ENCODE results near the gene ZMAT3.
A peak's percentile ranks its signal among the peaks of the same experiment; 100 is the strongest.
"Not testable (repeated sequence)": the region's sequence is repeated elsewhere in the genome, so short reads cannot be mapped to it uniquely, and the experiment has no call there.

ZMAT3 gene, protein sequence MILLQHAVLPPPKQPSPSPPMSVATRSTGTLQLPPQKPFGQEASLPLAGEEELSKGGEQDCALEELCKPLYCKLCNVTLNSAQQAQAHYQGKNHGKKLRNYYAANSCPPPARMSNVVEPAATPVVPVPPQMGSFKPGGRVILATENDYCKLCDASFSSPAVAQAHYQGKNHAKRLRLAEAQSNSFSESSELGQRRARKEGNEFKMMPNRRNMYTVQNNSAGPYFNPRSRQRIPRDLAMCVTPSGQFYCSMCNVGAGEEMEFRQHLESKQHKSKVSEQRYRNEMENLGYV

DNA sequence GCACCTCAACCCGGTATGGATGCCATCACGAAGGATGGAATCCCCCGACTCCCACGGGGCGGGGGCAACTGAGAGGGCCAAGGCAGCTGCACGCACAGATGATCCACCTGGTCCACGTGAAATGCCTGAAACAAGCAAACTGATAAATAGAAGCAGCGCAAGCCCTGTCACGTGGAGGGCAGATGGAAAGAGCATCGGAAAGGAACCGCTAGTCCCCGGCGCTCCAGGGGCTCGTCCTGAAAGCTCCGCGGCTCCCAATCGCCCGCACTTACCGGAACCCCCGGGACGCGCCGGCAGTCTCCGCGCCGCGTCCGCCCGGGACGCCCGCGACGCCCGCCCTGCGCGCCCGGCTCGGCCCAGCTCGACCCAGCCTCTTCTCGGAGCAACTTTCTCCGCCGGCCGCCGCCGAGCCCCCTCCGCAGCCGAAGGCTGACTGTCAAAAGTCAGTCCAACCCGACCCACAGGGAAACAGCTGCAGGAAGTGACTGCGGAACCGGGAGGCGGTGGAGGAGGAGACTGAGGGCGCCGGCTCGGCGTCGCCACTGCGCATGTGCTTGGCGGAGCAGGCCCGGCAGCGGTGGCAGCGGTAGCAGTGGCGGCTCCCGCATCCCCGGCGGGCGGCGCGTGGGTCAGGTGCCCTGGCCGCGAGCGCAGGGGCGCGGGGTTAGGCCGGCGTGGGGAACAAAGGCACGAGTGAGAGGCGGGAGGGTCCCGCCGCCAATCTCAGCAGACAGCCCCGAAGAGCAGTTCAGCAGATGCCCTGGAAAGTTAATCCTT is at the start of gene ZMAT3:
Gene ZMAT3 (minus strand): TSS at position 487 of the 777 bp plus-strand sequence. CDS start 4,057 bp downstream, outside the sequence.
- Mint-ChIP-seq H3K4me3 (peak within 1 kb of the TSS; percentile 99), H3K27me3 (no peaks in the 10 kb centered on the region), H3K4me1 (peaks cover 34 to 79% of the 10 kb centered on the region in 2 donors), H3K36me3 (peaks cover 19 to 24% of the 10 kb centered on the region in 2 donors), H3K9me3 (no peaks in the 10 kb centered on the region), H3K27ac (peak within 1 kb of the TSS; percentile 97)
- DNase-seq (peak; percentile 84), ATAC-seq (replicated peaks) (peak; percentile 68 to 75)

DNA sequence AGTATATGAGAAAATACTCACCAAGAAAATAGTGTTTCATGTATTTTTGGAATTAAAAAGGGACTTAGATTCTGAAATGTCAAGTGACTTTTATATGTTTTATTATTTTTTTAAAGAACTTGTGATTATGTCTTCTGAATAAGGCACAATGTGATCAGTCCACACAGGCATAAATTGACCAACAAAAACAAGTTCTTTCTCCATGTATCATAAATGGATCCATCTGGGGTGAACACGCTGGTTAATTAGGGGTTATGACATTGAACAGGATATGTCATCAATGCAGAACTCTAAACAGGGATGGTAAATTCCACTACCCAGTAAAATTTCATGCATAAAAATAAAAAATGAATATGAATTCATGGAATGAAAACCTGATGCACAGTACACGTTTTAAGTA is 45.2 kb upstream of the ZMAT3 start:
- Mint-ChIP-seq H3K9me3 (peaks cover 1 to 3% of the 10 kb centered on the region in 2 donors), H3K27me3 (peaks cover 7 to 8% of the 10 kb centered on the region in 2 donors), H3K36me3 (peaks cover 0 to 3% of the 10 kb centered on the region in 2 donors), H3K27ac (no peak overlapping the region), H3K4me1 (no peaks in the 10 kb centered on the region), H3K4me3 (no peak overlapping the region)
- no peak for ATAC-seq (replicated peaks)
- no peak for DNase-seq

DNA sequence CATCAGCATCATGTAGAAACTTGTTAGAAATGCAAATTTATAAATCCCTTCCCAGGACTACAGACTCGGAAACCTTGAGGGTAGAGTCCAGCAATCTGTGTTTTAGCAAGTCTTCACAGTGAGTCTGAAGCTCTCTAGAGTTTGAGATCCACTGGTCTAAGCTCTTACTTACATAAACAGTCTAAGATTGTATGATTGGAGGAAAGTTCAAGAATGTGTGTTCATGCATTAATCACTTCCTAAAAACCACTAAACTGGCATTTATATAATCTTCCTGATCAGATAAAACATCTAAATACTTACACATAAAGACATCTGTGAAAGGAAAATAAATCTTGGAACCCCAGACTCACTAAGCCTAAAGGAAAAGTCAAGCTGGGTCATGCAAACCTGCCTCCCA is 43.8 kb upstream of the ZMAT3 start:
- H3K9me3 Mint-ChIP-seq; H3K4me1 Mint-ChIP-seq; H3K4me3 Mint-ChIP-seq; DNase-seq; ATAC-seq (replicated peaks); H3K36me3 Mint-ChIP-seq; H3K27ac Mint-ChIP-seq: not testable (repeated sequence)
- peaks cover 7 to 11% of the 10 kb centered on the region in 2 donors for H3K27me3 Mint-ChIP-seq

DNA sequence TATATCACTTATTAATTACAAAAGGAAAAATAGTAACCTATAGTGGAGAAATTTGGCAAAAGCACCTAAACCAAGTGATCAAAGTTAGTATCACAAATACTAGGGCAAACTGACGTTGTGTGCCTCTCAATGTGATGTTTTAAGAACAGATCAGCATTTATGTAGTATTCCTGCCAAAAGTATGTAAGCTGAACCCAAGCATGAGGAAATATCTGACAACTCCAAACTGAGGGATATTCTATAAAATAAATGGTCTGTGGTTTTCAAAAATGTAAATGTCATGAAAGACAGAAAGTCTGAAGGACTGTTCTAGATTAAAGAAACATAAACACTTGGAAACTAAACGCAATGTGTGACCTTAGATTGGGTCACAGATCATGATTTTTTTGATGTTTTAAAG is 42.3 kb upstream of the ZMAT3 start:
- Mint-ChIP-seq H3K4me3 (no peak overlapping the region), H3K27me3 (peaks cover 11% of the 10 kb centered on the region in 2 donors), H3K36me3 (peaks cover 2 to 5% of the 10 kb centered on the region in 2 donors), H3K9me3 (peaks cover 3 to 5% of the 10 kb centered on the region in 2 donors), H3K27ac (no peak overlapping the region), H3K4me1 (no peaks in the 10 kb centered on the region)
- ATAC-seq (replicated peaks) (no peak), DNase-seq (no peak)

DNA sequence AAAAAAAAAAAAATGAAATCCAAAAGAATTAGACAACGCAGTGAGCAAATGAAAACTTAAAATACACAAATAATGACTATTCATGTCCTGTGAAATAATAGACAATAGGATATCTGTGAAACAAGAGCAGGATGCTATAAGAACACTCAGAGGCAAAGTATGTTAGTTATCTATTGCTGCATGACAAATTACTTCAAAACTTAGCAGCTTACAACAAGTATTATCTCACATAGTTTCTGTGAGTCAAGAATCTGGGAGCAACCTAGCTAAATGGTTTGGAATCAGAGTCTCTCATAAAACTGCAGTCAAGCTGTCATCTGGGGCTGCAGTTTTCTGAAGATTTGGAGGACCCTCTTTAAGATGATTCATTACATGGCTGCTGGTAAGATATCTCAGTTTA is 36.5 kb upstream of the ZMAT3 start:
- Mint-ChIP-seq H3K9me3 (peaks cover 3 to 4% of the 10 kb centered on the region in 2 donors), H3K4me1 (no peaks in the 10 kb centered on the region), H3K27ac (no peak overlapping the region), H3K36me3 (peaks cover 2 to 8% of the 10 kb centered on the region in 2 donors), H3K27me3 (peaks cover 10 to 13% of the 10 kb centered on the region in 2 donors), H3K4me3 (no peak overlapping the region)
- ATAC-seq (replicated peaks) (no peak), DNase-seq (no peak)

DNA sequence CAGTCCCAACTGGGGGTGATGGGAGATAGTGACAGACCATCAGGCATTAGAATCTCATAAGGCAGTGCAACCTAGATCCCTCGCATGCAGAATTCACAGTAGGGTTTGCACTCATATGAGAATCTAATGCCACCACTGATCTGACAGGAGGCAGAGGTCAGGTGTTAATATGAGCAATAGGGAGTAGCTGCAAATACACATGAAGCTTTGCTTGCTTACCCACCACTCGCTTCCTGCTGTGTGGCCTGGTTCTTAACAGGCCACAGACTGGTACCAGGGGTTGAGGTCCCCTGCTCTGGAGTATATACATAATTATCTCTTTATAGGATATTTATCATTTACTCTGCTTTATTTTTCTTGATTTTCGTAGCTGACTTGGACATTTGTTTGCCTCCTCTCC is 36.0 kb upstream of the ZMAT3 start:
- peaks cover 5 to 9% of the 10 kb centered on the region in 2 donors for H3K27me3 Mint-ChIP-seq
- no peak overlapping the region for H3K4me3 Mint-ChIP-seq
- DNase-seq (no peak), ATAC-seq (replicated peaks) (no peak)
- peaks cover under 1 to 4% of the 10 kb centered on the region in 2 donors for H3K9me3 Mint-ChIP-seq
- H3K4me1 Mint-ChIP-seq = no peaks in the 10 kb centered on the region
- H3K36me3 Mint-ChIP-seq = peaks cover 2 to 8% of the 10 kb centered on the region in 2 donors
- no peak overlapping the region for H3K27ac Mint-ChIP-seq

DNA sequence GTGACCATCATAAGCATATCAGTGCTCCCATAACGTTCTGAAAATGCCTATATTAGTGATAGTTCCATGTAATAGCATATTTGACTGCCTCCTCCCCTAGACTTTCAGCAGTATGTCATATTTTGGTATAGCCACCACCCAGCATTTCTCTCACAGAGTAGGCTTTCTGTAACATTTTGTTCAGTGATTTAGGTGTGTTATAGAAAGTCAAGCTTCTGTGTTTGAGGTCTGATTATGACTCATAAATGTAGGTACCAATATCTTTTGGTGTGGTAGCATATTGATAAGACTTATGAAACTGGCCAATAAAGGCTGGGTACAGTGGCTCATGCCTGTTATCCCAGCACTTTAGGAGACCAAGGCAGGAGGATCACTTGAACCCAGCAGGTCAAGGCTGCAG is 34.3 kb upstream of the ZMAT3 start:
- ATAC-seq (replicated peaks) (no peak), DNase-seq (no peak)
- Mint-ChIP-seq H3K4me1 (no peaks in the 10 kb centered on the region), H3K4me3 (no peak overlapping the region), H3K9me3 (peaks cover 0 to 4% of the 10 kb centered on the region in 2 donors), H3K36me3 (peaks cover 2 to 8% of the 10 kb centered on the region in 2 donors), H3K27ac (no peak overlapping the region), H3K27me3 (peaks cover 0 to 7% of the 10 kb centered on the region in 2 donors)

DNA sequence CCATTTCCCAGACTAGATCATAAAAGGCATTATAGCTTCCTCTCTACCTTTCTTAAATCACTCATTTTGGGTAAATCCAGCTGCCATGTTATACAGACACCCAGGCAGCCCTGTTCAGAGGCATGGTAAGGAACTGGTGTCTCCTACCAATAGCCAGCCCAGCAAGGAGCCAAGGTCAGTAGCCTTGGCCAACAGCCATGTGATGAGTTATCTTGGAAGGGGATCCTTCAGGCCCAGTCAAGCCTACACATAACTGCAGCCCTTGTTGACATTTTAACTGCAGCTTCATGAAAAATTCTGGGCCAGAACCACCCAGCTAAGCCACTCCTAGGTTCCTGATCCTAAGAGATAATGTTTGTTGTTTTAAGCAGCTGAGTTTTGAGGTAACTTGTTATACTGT is 29.0 kb upstream of the ZMAT3 start:
- ATAC-seq (replicated peaks) = no peak
- DNase-seq = no peak
- H3K4me3 Mint-ChIP-seq = no peak overlapping the region
- no peaks in the 10 kb centered on the region for H3K36me3 Mint-ChIP-seq
- H3K27ac Mint-ChIP-seq = no peak overlapping the region
- H3K27me3 Mint-ChIP-seq = peaks cover 0 to 4% of the 10 kb centered on the region in 2 donors
- H3K9me3 Mint-ChIP-seq = no peaks in the 10 kb centered on the region
- no peaks in the 10 kb centered on the region for H3K4me1 Mint-ChIP-seq

DNA sequence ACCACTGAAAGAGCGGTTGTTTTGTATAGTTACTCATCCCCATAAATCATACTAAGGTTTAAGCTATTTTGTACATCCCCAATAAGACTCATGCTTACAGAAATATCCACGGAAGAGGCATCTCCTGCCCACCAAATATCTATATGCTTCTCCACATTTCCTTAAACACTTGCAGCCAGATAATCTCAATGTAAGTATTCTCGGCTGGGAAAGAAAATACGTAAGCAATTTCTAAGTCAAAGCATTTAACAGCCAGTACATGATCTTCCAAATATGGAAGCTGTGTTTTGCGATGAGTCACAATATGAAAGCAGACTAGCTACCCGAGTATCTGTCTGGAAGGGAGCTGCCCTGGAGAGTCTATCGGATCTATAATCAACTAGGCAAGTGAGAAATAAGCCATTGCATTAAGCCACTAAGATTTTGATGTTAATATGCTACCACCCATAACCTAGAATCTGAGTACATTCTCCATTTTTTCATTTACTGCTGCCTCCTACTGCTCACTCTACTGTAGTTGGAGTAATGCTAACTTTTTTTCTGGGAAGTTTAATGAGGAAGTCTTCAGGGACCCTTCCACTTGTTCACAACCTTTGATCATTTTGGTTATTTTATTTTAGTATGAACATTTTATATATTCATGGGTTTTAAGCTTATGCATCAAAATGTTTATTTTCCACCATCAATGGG is 26.9 kb upstream of the ZMAT3 start:
- H3K36me3 Mint-ChIP-seq = no peaks in the 10 kb centered on the region
- DNase-seq (no peak), ATAC-seq (replicated peaks) (no peak)
- H3K4me1 Mint-ChIP-seq = no peaks in the 10 kb centered on the region
- no peak overlapping the region for H3K4me3 Mint-ChIP-seq
- H3K9me3 Mint-ChIP-seq = no peaks in the 10 kb centered on the region
- H3K27ac Mint-ChIP-seq = no peak overlapping the region
- peaks cover 0 to 4% of the 10 kb centered on the region in 2 donors for H3K27me3 Mint-ChIP-seq

DNA sequence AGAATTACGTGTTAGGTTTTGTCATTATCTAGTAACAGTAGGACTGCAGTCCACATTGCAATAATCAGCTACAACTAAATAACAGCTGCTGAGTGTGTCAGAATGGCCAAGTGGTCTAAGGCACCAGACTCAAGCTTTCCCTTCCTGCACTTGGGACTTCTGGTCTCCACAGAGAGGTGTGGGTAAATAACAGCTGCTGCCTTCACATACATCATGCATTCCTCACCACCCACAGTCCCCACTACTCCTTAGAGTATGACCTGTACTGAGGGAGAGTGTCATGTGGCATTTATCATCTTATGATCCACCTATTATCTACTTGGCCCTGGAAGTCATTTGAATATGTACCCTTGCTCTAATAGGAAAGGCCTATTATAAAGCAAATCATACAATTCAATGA is 22.2 kb upstream of the ZMAT3 start:
- Mint-ChIP-seq H3K27me3 (peaks cover 0 to 4% of the 10 kb centered on the region in 2 donors), H3K4me1 (no peaks in the 10 kb centered on the region), H3K36me3 (no peaks in the 10 kb centered on the region), H3K9me3 (no peaks in the 10 kb centered on the region), H3K27ac (no peak overlapping the region), H3K4me3 (no peak overlapping the region)
- no peak for ATAC-seq (replicated peaks)
- no peak for DNase-seq

DNA sequence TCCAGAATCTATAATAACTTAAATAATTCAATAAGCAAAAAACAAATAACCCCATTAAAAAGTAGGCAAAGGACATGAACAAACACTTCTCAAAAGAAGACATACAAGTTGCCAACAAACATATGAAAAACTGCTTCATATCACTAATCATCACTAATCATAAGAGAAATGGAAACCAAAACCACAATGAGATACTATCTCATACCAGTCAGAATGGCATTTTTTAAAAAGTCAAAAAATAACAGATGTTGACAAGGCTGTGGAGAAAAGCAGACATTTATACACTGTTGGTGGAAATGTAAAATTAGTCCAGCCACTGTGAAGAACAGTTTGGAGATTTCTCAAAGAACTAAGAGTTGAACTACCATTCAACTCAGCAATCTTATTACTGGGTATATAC is 19.5 kb upstream of the ZMAT3 start:
- DNase-seq (no peak), ATAC-seq (replicated peaks) (peak; percentile 21 to 45)
- H3K9me3 Mint-ChIP-seq = no peaks in the 10 kb centered on the region
- no peak overlapping the region for H3K27ac Mint-ChIP-seq
- no peaks in the 10 kb centered on the region for H3K27me3 Mint-ChIP-seq
- H3K36me3 Mint-ChIP-seq = no peaks in the 10 kb centered on the region
- no peak overlapping the region for H3K4me3 Mint-ChIP-seq
- H3K4me1 Mint-ChIP-seq = no peaks in the 10 kb centered on the region

DNA sequence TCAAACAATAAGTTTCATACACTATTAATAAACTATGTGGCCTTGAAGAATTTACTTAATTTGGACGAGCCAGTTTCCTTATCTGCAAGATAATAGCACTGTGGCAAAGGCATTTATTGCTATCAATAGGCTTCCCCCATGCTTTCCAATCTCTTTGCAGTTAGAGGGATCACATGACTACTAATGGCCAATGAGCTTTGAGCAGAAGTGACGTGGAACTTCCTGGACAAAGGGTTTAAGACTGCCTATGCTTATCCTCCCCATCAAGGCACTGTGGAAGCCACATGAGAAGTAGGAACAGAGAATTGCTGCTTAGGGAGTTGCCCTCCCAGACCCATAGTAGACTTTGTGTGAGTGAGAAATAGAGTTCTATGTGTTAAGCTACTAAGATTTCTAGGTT is 16.7 kb upstream of the ZMAT3 start:
- no peaks in the 10 kb centered on the region for H3K9me3 Mint-ChIP-seq
- no peak overlapping the region for H3K4me3 Mint-ChIP-seq
- no peak for DNase-seq
- H3K27me3 Mint-ChIP-seq = no peaks in the 10 kb centered on the region
- H3K27ac Mint-ChIP-seq = no peak overlapping the region
- no peak for ATAC-seq (replicated peaks)
- no peaks in the 10 kb centered on the region for H3K36me3 Mint-ChIP-seq
- peaks cover 6 to 13% of the 10 kb centered on the region in 2 donors for H3K4me1 Mint-ChIP-seq

DNA sequence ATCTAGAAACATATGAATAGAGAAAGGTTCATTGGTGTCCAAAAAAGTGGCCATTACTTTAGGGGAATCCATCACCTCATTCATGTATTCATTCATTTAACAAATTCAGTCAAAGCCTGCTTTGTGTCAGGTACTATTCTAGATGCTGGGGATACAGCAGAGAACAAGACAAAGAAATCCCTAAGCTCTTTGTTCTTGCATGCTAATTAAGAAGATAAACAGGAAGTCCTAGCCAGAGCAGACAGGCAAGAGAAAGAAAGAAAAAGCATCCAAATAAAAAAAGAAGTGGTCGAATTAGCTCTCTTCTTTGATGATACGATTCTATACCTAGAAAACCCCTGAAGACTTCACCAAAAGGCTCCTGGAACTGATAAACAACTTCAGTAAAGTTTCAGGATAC is 12.4 kb upstream of the ZMAT3 start:
- H3K36me3 Mint-ChIP-seq = no peaks in the 10 kb centered on the region
- H3K27ac Mint-ChIP-seq = peak overlapping the region; percentile 70
- peaks cover 6 to 18% of the 10 kb centered on the region in 2 donors for H3K4me1 Mint-ChIP-seq
- H3K27me3 Mint-ChIP-seq = no peaks in the 10 kb centered on the region
- H3K9me3 Mint-ChIP-seq = no peaks in the 10 kb centered on the region
- ATAC-seq (replicated peaks) = peak; percentile 84 to 89
- no peak for DNase-seq
- peak overlapping the region in 1 of 2 donors; percentile 4 for H3K4me3 Mint-ChIP-seq

DNA sequence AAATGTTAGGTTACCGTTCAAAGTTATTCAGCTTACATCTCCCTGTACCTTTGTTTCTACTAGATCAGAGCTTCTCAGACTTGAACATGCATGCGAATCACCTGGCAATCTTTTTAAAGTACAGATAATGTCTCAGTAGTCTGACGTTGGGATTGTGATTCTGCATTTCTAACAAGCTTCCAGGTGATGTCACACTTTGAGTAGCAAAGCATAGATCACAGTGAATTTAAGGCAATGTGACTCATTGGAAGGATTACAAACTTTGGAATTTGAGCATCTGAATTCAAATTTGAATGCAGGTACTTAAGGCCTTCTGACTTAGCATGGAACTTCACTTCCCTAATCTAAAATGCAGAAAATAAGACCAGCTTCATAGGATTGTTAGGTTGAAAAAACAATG is 10.8 kb upstream of the ZMAT3 start:
- no peak overlapping the region for H3K4me3 Mint-ChIP-seq
- no peak for DNase-seq
- H3K9me3 Mint-ChIP-seq = no peaks in the 10 kb centered on the region
- no peaks in the 10 kb centered on the region for H3K36me3 Mint-ChIP-seq
- H3K27me3 Mint-ChIP-seq = no peaks in the 10 kb centered on the region
- ATAC-seq (replicated peaks) = no peak
- no peak overlapping the region for H3K27ac Mint-ChIP-seq
- peaks cover 6 to 18% of the 10 kb centered on the region in 2 donors for H3K4me1 Mint-ChIP-seq
